Astrocyte (in vitro differentiated cells and primary cell): ENCODE measurements around the gene CEP104. TPM values are rescaled to one million over a fixed set of nuclear protein-coding genes. Genes with fewer than 3 reads are reported as not detected.

Source experiments
- DNase-seq: peaks from one replicate; pipeline ENCODE4 v3.0.0-alpha.2; 2010; ENCODE audit warnings: low read depth
- FAIRE-seq: peaks from 2 replicates; lab custom pipeline; 2011; peaks lifted over from hg19 to GRCh38; lab: Jason Lieb, UNC
- H2AFZ ChIP-seq: 2 replicates; pipeline ENCODE4 v1.6.0; 2012; ENCODE audit warnings: low read depth, low read length, inconsistent platforms
- H3K27ac ChIP-seq: 2 replicates; pipeline ENCODE4 v1.5.1; 2011; ENCODE audit warnings: low read depth, low read length, inconsistent platforms
- H3K27me3 ChIP-seq: 2 replicates; pipeline ENCODE4 v1.6.0; 2011; ENCODE audit warnings: low read length, inconsistent platforms; ENCODE audit not compliant: insufficient read depth
- H3K36me3 ChIP-seq: 2 replicates; pipeline ENCODE4 v1.5.1; 2011; ENCODE audit warnings: low read length, inconsistent platforms; ENCODE audit not compliant: insufficient read depth
- H3K4me1 ChIP-seq: 2 replicates; pipeline ENCODE4 v1.5.1; 2011; ENCODE audit warnings: low read length, inconsistent platforms; ENCODE audit not compliant: insufficient read depth
- H3K4me2 ChIP-seq: 2 replicates; pipeline ENCODE4 v1.6.0; 2012; ENCODE audit warnings: low read length, inconsistent platforms
- H3K4me3 ChIP-seq: 2 replicates; pipeline ENCODE4 v1.5.1; 2011; ENCODE audit warnings: low read depth, mild to moderate bottlenecking, low read length, inconsistent platforms; ENCODE audit not compliant: insufficient read depth
- H3K79me2 ChIP-seq: 2 replicates; pipeline ENCODE4 v1.6.0; 2012; ENCODE audit warnings: mild to moderate bottlenecking, low read length, inconsistent platforms; ENCODE audit not compliant: insufficient read depth
- H3K9ac ChIP-seq: 2 replicates; pipeline ENCODE4 v1.6.0; 2012; ENCODE audit warnings: mild to moderate bottlenecking, low read length, inconsistent platforms
- H3K9me3 ChIP-seq: 2 replicates; pipeline ENCODE4 v1.5.1; 2012; ENCODE audit warnings: low read depth, mild to moderate bottlenecking, low read length, inconsistent platforms; ENCODE audit not compliant: insufficient read depth
- H4K20me1 ChIP-seq: 2 replicates; pipeline ENCODE4 v1.6.0; 2012; ENCODE audit warnings: low read length, inconsistent platforms; ENCODE audit not compliant: insufficient read depth
- H3K27ac Mint-ChIP-seq: one replicate; pipeline ENCODE4 v1.8.0; 2021; ENCODE audit warnings: mild to moderate bottlenecking, mixed read lengths; ENCODE audit not compliant: unreplicated experiment
- H3K27me3 Mint-ChIP-seq: one replicate; pipeline ENCODE4 v1.8.0; 2021; ENCODE audit warnings: low read depth, mixed read lengths; ENCODE audit not compliant: unreplicated experiment
- H3K36me3 Mint-ChIP-seq: one replicate; pipeline ENCODE4 v1.8.0; 2021; ENCODE audit warnings: low read depth, mixed read lengths; ENCODE audit not compliant: unreplicated experiment
- H3K4me1 Mint-ChIP-seq: one replicate; pipeline ENCODE4 v1.8.0; 2021; ENCODE audit warnings: low read depth, mixed read lengths; ENCODE audit not compliant: unreplicated experiment
- H3K4me3 Mint-ChIP-seq: one replicate; pipeline ENCODE4 v1.8.0; 2021; ENCODE audit warnings: mild to moderate bottlenecking, moderate library complexity, mixed read lengths; ENCODE audit not compliant: unreplicated experiment
- H3K9me3 Mint-ChIP-seq: one replicate; pipeline ENCODE4 v1.8.0; 2021; ENCODE audit warnings: mild to moderate bottlenecking, mixed read lengths; ENCODE audit not compliant: unreplicated experiment
- CTCF ChIP-seq: IDR thresholded peaks from 2 replicates; pipeline ENCODE4 v1.5.1; 2011; ENCODE audit warnings: low read depth, mild to moderate bottlenecking, inconsistent platforms, low read length, moderate library complexity; ENCODE audit not compliant: insufficient read depth
- EZH2 ChIP-seq: IDR thresholded peaks from 2 replicates; pipeline ENCODE4 v1.6.1; 2012; ENCODE audit warnings: mild to moderate bottlenecking, low read length, inconsistent platforms; ENCODE audit not compliant: insufficient read depth
- total RNA-seq: library from RNA; stranded (reverse); gene quantifications from 2 replicates; pipeline ENCODE4 v1.2.1, GENCODE V29; 2021

CEP104 gene
- total RNA-seq, 1 donor from 2014 or later, result 43.6 TPM

- H3K9me3 Mint-ChIP-seq, result no peaks in the 10 kb centered on the region
Measured at GRCh38 chr1:3796215-3797061, 60.6 kb downstream of the CEP104 start, which contains the start of gene LRRC47. LRRC47 (minus strand) TSS chr1:3796498; CDS start chr1:3796476, 22 bp downstream.

DNA sequence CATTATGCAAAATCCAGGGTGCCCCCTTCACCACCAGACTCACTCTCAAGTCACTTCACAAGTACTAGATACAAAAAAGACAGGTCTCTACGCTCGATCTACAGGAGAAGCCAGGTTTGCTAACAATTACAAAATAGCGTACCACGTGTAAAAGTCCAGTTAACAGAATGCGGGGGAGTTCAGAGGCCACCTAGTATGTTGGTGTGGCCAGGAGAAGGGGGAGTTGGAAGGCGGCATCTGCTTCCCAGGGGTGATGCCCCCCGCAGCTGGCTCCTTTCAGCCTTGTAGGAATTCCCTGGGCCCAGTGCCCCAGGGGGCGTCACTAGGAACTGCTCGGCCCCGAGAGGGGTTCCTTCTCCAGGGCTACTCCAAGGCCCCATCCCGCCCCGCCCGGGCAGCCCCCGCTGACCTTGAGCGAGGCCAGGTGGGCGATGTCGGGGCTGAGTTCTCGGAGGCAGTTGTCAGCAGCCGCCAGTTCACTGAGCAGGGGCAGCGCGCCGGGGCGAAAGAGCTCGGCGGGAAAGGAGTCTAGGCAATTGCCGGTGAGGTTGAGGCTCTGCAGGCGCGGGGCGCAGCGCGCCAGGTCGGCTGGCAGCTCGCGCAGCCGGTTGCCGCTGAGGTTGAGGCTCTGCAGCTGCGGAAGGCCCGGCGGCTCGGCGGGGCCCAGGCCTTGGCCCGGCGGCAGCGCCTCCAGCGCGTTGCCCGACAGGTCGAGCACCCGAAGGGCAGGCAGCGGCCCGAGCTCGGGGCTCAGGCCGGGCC lies 61.4 kb downstream of the CEP104 start:
- Histone ChIP-seq H2AFZ (peak overlapping the region; percentile 95), H3K79me2 (peaks cover 51% of the 10 kb centered on the region), H3K4me3 (peak overlapping the region; percentile 80), H3K27ac (peak overlapping the region; percentile 21), H3K4me2 (peak overlapping the region; percentile 96), H3K9me3 (no peaks in the 10 kb centered on the region), H4K20me1 (peaks cover 43% of the 10 kb centered on the region), H3K27me3 (no peaks in the 10 kb centered on the region), H3K9ac (peak overlapping the region; percentile 81), H3K4me1 (peaks cover 19% of the 10 kb centered on the region), H3K36me3 (peaks cover 3% of the 10 kb centered on the region)
- Mint-ChIP-seq H3K4me3 (peak overlapping the region; percentile 87), H3K36me3 (no peaks in the 10 kb centered on the region), H3K4me1 (peaks cover 12% of the 10 kb centered on the region), H3K27me3 (no peaks in the 10 kb centered on the region), H3K27ac (no peak overlapping the region), H3K9me3 (no peaks in the 10 kb centered on the region)
- TF ChIP-seq EZH2 (no peak), CTCF (no peak)
- no peak for FAIRE-seq
- no peak for DNase-seq

More at GRCh38 chr1:3796215-3797061, 60.6 kb downstream of the CEP104 start, which contains the start of gene LRRC47:
- no peaks in the 10 kb centered on the region for H3K9me3 ChIP-seq
- H3K27ac Mint-ChIP-seq, result peak within 1 kb of the TSS; percentile 66
- peaks cover 12% of the 10 kb centered on the region for H3K4me1 Mint-ChIP-seq
- FAIRE-seq (no peak), DNase-seq (peak; percentile 81)
- H3K4me3 ChIP-seq, result peak within 1 kb of the TSS; percentile 80
- peaks cover 3% of the 10 kb centered on the region for H3K36me3 ChIP-seq
- H3K27me3 Mint-ChIP-seq, result no peaks in the 10 kb centered on the region
- H3K4me1 ChIP-seq, result peaks cover 19% of the 10 kb centered on the region
- H3K36me3 Mint-ChIP-seq, result no peaks in the 10 kb centered on the region
- H3K27me3 ChIP-seq, result no peaks in the 10 kb centered on the region
- H4K20me1 ChIP-seq, result peaks cover 36% of the 10 kb centered on the region
- H3K9ac ChIP-seq, result peak within 1 kb of the TSS; percentile 81
- H3K27ac ChIP-seq, result peak within 1 kb of the TSS; percentile 32
- H3K4me3 Mint-ChIP-seq, result peak within 1 kb of the TSS; percentile 92
- TF ChIP-seq CTCF, result no peak
- TF ChIP-seq EZH2, result no peak
- peaks cover 44% of the 10 kb centered on the region for H3K79me2 ChIP-seq
- peak within 1 kb of the TSS; percentile 95 for H2AFZ ChIP-seq
- peak within 1 kb of the TSS; percentile 96 for H3K4me2 ChIP-seq
